NCI-H1694 treated with DMSO at 0.1 percent for 48 hours (cell line): ENCODE measurements around the gene MIER1.
"Not testable (repeated sequence)": the region's sequence is repeated elsewhere in the genome, so short reads cannot be mapped to it uniquely, and the experiment has no call there.

Source experiments
- DNase-seq: peaks from one replicate; lab custom pipeline; 2025; lab: John Stamatoyannopoulos, UW

Gene MIER1

DNA sequence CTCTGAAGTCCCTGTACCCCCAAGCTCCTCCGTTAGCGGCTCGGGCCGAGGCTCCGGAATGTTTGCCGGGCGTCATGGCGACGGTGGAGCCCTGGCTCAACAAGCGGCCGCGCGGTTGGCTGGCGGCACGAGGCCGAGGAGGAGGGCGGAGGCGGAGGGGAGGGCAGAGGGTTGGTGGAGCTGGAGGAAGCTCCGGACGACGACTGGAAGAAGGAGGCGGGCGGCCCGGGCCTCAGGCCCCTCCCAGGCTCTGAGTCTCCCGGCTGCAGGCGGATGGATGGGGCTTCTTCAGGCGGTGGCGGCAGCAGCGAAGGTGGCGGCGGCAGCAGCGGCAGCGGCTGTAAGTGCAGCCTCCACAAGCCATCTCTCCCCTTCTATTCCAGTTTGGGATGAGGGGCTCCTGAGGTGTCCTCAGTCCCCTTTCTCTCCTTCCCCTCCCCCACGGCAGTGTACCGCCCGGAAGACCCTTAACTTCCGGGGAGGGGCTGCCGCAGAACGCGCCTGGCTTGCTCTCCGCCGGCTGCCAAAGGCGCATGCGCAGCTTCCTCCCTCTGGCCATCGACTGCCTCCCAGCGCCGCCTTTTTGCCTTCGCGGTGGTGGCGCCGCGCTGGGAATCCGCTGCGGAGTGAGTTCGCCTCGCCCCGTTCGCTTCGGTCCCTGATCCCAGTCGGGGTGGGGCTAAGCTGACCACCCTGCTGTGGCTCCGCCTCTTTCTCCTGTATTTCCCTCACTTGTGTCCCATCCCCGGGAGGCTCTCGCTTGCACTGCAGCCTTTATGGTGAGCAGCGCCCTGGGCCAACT lies at the start of gene MIER1, which contains the start of gene DNAI4:
Gene MIER1, plus strand, starts transcription at position 235 of the 802 bp plus-strand sequence. Its CDS starts 39 bp downstream, at position 274.
Gene DNAI4, minus strand, starts transcription at position 101 of the 802 bp plus-strand sequence. Its CDS starts 25 bp downstream, at position 76.
- peak; percentile 98 for DNase-seq

DNA sequence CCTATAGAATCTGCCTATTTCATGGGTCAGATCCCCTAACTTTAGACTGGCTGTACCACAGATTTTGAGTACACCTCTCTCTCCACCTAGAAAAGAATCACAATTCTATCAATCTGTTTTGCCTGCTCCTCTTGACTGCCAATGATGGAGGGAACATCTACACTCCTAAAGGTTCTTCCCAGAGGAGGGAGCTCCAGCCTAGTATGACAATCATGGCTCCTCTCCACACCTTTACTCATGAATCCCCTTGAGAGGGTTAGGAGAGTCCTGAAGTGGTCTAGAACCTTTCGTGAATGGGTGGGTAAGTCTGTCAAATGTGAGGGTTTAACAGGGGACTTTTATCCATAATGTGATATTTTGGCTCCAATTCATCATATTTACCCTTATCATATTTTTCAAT lies 48.1 kb upstream of the MIER1 start:
- DNase-seq: no peak

DNA sequence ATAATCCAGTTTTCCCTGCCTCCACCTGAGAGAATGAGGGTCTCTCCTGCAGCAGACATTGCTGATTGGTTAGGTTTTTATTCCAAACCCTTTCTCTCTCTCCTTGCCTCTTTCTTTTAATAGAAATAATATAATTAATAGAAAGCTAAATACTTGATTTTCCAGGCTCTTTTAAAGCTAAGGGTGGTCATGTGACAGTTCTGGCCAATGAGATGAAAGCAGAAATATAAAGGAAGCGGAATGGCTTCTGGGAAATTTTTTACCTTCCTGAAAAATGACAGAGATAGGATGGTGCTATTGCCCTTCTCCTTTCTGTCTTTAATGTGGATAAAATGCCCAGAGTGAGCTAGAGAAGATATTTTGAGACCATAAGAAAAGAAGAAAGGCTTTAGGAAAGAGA lies 35.8 kb upstream of the MIER1 start:
- no peak for DNase-seq

DNA sequence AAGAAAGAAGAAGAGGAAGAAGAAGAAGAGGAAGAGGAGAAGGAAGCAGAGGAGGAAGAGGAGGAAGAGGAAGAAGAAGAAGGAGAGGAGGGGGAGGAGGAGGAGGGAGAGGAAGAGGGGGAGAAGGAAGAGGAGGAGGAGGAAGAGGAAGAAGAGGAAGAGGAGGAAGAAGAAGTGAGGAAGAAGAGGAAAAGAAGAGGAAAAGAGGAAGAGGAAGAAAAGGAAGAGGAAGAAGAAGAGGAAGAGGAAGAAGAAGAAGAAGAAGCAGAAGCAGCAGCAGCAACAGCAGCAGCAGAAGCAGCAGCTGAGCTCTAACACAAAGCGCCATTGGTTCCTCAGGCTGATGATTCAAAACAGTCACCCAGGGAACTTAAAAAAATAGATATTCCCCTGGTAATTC lies 34.2 kb upstream of the MIER1 start:
- no peak for DNase-seq

DNA sequence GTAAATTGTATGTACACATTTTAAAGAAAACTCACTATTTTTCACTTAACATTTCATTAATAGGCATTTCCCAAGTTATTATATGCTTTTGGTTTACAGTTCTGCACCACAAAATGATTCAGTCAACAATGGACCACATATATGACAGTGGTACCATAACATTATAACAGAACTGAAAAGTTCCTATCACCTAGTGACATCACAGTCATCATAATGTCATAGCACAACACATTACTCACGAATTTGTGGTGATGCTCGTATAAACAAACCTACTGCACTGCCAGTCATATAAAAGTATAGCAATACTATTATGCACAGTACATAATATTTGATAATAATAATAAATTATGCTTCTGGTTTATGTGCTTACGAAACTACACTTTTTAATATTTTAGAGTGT lies 31.1 kb upstream of the MIER1 start:
- no peak for DNase-seq

DNA sequence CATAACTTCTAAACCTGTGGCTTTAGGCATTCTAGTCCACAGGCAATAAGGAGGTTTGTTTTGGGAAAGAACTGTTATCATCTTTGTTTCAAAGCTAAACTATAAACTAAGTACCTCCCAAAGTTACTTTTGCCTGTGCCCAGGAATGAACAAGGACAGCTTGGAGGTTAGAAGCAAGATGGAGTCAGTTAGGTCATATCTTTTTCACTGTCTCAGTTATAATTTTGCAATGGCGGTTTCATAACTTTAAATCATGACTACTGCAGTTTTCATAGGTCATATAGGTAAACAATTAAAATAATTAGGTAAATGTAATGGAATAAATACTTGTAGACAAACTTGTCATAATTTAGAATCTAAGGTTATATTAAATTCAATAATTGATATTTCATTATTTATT lies 9.6 kb upstream of the MIER1 start:
- DNase-seq: not testable (repeated sequence)

DNA sequence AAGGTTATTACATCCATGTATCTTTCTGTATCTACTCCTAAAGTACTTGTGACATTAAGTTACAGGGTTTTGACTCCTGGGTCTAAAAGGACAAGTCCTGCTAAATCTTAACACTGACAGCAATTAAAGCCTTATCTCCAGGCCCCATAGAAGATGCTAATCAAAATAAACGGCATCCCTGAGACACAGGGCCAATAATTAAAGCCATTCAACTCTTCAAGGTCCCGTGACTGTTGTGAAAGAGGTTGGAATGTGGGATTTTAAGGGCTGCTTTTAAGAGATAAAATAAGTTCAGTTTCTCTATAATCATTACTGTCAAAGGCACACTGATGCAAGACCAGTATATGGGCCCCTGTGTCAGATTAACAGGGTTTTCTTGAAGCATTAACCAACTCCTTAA lies 8.5 kb upstream of the MIER1 start:
- DNase-seq: no peak

DNA sequence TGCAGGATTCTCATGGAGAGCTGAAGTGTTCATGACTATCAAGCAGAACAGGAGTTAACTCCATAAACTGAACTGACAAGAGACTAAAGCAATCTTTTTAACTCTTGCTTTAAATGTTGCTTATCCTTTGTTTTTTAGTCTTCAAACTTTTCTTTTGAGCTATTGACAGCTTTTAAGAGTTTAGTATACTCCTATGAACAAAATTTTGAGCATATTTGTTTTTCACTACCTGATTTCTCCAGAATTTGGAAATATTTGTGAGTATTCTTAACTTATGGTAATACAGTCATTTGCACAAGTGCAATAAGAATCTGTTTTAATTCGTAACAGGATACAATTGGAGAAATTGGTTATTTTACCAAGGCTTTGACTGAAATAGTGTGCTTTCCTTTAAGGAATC lies 7.3 kb upstream of the MIER1 start:
- no peak for DNase-seq

DNA sequence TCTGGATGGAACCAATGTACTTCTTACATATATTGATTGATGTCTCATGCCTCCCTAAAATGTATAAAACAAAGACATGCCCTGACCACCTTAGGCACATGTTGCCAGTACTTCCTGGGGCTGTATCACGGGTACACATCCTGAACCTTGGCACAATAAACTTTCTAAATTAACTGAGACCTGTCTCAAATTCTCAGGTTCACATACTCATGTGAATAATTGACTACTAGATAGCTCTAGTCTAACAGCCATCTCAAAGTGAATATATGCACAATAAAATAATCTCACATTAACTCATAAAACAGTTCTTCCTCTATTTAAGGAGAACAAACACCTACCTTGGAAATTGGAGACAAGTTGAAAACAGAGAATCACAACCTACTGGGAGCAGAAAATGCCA lies 5.7 kb upstream of the MIER1 start:
- no peak for DNase-seq

DNA sequence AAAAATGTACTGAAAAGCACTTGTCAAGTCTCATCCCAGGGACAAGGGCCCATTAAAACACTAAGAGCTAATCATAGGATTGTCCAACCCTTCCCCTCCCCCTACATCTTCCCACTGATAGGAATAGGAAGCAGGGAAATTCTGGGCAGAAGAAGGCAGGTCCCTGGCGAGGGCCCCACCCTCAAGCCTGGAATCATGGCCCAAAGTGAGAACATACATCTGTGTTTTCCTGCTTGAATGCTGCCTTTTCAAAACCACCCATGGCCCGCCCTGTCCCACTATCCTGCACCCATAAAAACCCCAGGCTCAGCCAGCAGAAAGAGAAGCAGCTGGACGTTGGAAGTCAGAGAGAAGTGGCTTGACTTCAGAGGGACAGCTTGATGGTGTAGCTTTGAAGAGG lies 5.0 kb upstream of the MIER1 start:
- no peak for DNase-seq

DNA sequence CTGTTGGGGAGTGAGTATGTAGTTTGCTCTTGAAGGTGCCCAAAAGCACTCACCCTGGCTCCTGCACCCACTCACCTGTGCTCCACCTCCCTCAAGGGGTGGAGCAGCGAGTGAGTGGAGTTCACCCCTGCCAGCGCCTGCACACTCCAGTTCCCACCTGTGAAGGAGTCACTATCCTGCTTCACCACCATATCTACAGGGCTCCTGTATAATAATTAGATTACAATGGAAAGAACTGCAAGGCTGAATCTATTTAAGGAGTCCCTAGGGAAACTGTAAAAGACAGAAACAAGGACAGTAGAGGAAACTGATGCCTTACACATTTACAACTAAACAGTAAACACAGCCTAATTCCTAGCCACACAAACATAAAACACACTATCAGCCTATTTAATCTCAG lies 4.2 kb upstream of the MIER1 start:
- DNase-seq: no peak

DNA sequence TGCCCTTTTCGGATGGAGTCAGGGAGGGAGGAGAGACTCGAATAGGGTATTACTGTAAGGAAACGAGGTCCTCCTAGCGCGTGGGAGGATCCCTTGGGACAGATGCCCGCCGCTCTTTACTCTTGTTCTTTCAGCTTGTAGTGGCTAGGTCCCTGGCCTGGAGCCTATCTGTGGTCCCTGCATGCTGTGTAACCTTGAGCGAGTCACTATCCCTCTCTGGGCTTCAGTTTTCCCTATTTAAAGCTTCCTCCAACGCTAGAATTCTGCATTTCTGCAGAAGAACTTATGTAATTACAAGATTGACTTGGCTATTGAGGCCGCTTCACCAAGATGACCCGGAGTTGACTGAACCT lies 744 bp downstream of the MIER1 start:
- DNase-seq: peak; percentile 62

DNA sequence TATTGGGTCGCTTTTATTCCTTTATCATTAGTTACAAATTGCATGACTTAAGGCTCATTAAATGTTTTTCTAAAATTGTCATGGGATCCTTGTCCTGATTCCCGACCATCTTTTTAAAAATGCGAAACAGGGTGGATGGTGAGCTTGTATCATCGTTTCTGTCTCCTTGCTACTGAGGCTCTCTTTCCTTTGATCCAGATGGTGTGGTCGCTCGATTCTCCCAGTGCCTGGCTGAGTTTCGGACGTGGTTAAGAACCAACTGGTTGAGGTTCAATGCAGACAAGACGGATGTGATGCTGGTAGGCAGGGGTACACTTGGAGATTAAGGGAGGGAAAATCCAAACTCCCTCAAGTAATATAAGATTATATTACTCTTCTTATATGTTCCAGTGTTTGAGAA lies 1.2 kb downstream of the MIER1 start:
- DNase-seq: peak; percentile 41

DNA sequence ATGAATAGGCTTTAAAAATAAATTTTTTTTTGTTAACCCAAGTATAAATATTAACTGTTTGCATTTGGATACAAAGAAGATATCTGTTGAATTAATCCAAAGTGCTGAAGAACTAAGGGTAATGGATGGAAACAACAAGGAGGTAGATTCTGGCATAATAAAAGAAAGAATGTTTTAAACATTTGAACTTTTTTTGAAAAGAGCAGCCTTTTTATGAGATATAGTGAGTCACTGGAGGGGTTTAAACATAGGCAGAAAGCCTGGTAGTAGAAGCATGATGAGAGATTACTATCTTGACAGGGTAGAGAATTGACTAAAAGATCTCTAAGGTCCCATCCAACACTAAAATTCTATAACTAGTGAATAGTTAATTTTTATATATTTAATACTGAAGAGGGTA lies 2.7 kb downstream of the MIER1 start:
- no peak for DNase-seq

DNA sequence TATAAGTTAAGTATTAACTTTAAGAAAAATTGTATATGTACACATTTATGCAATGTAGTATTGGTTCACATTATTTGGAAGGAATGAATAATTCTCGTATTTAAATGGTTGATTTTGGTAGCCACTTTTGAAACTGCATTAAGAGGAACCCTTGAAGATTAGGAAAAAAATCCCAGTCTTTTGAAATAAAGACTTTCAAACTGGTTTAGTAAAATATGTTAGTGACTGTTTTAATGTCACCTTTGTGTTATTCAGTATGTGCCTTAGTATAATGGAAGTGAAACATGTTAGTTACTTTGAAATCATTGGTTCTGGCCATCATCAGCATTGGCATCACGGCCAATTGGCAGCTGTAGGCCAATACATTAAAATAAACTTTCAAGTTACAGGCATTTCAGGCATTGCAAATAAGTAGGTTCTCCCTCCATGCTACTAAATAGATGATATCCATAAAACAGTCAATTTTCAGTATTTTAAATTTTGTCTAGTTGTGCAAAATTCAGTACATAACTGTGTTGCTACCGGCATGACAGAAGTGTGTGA lies 4.4 kb downstream of the MIER1 start:
- DNase-seq: no peak

DNA sequence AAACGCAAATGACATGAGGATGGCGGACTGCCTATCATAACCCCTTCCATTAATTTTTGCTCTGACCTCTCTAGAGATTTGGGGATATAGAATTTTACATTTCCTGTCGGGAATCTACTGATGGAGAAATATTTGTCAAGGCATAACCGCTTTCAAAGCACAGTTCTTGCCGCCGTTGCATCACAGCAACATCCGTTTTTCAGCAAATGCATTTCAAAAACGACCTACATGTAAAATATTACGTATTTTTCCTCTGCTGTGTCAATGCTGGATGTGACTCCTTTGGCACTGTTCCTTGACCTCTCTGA lies 4.9 kb downstream of the MIER1 start:
- no peak for DNase-seq

DNA sequence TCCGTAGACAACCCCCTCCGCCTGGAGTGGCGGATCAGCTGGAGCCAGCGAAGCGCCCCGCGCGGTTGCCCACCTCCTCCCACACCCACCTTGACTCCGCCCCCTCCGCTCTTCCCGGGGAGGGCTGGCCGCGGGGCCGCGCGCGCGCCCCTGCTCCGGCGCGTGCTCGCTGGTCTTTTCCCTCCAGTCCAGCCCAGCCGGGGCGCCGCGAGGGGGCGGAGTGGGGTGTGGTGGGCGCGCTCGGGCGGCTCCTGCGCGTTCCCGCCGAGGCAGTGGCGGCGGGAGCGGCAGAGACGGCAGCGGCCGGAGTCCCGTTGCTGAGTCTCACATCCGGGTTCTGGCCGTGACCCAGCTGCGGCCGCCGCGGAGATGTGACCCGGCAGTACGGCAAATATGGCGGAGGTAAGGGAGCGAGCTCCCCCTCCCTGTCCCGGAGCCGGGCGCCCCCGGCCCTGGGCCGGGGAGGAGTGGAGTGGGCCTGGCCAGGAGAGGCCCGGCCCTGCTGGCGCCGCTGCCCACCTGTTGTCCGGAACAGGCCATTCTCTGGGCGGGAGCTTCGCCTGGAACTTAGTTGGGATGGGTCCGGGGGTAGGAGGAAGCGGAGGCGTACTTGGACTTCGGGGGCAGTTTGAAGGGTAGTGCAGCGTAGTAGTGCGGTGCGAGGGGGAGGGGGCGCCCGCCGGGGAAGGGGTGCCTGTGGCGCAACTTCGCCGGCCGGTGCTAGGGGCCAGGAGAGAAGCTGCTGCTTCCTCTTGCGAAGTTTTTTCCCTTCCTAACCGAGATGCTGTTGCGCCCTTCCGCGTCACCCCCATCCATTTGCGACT lies 5.4 kb downstream of the MIER1 start:
- peak; percentile 77 for DNase-seq

DNA sequence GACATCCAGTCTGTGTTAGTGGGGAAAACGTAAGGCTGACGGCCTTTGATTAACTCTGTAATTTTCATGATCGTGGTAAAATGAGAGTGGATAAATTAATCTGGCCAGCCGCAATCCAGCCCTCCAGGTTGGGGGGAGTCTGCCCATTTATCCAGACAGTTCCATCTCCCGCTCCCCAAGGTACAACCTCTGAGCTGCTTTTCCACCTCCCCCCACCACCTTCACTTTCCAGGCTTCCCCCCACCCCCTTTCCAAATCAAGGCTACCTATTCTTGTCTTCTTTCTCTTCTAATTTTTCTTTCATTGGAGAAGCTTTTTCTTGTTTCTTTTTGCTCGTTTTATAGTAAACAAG lies 6.0 kb downstream of the MIER1 start:
- no peak for DNase-seq

DNA sequence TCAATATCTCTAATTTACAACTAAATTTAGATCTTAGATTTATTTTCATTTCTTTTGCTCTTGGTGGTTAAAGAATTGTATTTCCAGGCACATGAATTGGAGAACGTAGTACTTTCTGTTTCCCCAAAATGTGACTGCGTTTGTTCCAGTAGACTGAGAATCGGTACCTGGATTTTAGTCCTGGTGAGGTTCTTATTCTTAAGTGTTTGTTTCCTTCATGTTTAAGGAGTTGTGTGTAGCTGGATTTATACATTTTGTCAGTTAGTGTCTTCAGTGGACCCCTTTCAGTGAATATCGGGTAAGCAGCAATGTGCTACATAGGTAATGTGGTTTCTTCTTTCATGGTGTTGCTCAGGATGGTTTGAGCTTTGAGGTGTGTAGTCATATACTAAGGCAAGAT lies 6.8 kb downstream of the MIER1 start:
- no peak for DNase-seq

DNA sequence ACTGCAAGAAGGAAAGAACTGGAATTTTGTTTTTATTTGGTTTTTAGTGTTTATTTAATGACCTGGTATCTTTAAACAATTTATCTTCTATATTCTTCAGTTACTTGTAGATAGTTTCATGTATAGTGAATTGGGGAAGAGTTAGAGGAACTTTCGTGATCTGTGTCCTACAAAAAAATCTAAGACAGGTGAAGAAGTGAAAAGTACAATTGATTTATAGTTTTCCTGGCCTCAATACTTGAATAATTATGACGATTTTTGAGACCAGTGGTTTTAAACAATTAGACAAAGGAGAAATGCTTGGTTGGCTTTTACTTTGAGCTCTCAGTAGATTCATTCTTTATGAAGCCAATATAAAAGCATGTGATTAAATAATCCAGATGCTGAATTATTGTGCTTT lies 7.5 kb downstream of the MIER1 start:
- DNase-seq: no peak

DNA sequence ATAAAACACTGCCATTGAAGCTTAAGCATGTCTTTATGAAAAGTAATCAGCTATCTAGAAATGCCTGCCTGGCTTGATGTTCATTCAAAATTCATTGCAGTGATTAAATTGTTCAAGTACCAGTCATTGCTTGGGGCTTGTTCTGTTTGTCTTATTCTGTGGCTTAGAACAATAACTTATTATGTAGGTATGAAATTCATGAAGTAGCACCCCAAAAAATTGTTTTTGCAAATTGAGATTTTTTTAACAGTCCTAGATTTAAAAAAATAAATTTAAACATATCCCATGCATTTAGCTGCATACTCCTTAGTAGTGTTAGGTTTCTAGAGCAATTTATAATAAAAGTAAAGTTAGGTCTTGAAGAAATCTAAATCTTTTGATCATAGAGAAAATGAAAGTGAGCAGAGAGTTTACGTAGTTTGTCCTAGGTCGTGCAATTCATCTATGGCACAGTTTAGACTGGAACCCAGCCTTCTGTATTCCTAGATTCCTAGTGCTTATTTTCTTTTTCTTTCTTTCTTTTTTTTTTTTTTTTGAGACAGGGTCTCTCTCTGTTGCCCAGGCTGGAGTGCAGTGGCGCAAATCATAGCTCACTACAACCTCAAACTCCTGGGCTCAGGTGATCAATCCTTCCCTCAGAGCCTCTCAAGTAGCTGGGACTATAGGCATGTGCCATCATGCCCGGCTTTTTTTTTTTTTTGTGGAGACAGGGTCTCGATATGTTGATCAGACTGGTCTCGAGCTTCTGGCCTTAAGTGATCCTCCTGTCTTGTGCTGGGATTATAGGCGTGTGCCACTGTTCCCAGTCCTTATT lies 9.3 kb downstream of the MIER1 start:
- DNase-seq: no peak

DNA sequence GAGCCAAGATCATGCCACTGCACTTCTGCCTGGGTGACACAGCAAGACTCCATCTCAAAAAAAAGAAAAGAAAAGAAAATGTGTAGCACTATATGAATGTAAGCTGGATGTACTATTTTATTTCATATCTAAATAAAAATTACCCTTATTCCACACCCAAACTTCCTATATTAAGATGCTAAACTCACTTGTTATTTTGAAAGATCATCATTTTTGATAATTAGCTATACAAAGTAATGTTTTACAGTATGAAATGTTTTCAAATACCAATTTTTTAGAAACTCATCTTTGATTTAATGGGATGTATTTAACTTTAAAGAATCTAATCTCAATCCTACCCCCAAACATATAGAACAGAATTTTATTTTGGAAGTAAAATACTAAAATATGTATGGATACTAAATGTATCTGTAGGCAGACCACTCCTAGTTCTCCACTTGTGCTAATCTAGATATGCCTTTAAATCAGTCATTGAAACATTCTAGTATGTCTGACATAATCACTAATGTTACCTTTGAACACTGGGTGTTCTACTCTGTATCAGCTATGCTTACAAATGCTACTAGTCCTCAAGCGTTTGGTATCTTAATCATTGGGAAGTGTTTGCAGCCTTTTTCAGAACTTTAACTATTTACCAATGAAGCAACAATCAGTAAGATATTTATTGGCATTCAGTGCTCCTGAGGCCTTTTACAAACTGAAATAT lies 12.9 kb downstream of the MIER1 start:
- no peak for DNase-seq
